Midbrain (tissue), 1 donor: Measurements from ENCODE around the gene CFAP65.
A peak's percentile ranks its signal among the peaks of the same experiment; 100 is the strongest.

Experiments
- DNase-seq: peaks from one replicate; lab custom pipeline; 2025; lab: John Stamatoyannopoulos, UW

The CFAP65 gene

GRCh38 chr2:219059725-219060682, 18.7 kb upstream of the CFAP65 start:
- DNase-seq = no peak

GRCh38 chr2:219059375-219059724, 18.0 kb upstream of the CFAP65 start:
- no peak for DNase-seq

- no peak for DNase-seq
Observed at GRCh38 chr2:219058541-219059374, 17.4 kb upstream of the CFAP65 start.

- DNase-seq = peak; percentile 64
Observed at GRCh38 chr2:219057709-219058540, 16.6 kb upstream of the CFAP65 start.

GRCh38 chr2:219056896-219057708, 15.8 kb upstream of the CFAP65 start:
- no peak for DNase-seq

GRCh38 chr2:219056176-219056895, 15.0 kb upstream of the CFAP65 start:
- DNase-seq = no peak

GRCh38 chr2:219054956-219055903, 13.9 kb upstream of the CFAP65 start:
- DNase-seq = no peak

- no peak for DNase-seq
Observed at GRCh38 chr2:219049282-219049681, 8.0 kb upstream of the CFAP65 start.

- peak; percentile 2 for DNase-seq
Observed at GRCh38 chr2:219045937-219046550, 4.7 kb upstream of the CFAP65 start.

- DNase-seq = no peak
Observed at GRCh38 chr2:219042750-219043149, 1.4 kb upstream of the CFAP65 start.

- no peak for DNase-seq
Observed at GRCh38 chr2:219042157-219042556, 841 bp upstream of the CFAP65 start.

- DNase-seq = no peak
Observed at GRCh38 chr2:219038600-219038999, 2.7 kb downstream of the CFAP65 start.

GRCh38 chr2:219037783-219038499, 3.4 kb downstream of the CFAP65 start:
- DNase-seq = no peak

GRCh38 chr2:219035942-219036341, 5.4 kb downstream of the CFAP65 start:
- DNase-seq = no peak

- no peak for DNase-seq
Observed at GRCh38 chr2:219034823-219035222, 6.5 kb downstream of the CFAP65 start.

GRCh38 chr2:219032051-219032745, 9.1 kb downstream of the CFAP65 start:
- DNase-seq = no peak

GRCh38 chr2:219031005-219031738, 10.1 kb downstream of the CFAP65 start:
- no peak for DNase-seq
